ENCODE results near the gene CCDC14. TPM values are rescaled to one million over a fixed set of nuclear protein-coding genes. Genes with fewer than 3 reads are reported as not detected.

Gene CCDC14
- total RNA-seq, 1 experiment from 2014 or later, result 62.5 TPM

DNA sequence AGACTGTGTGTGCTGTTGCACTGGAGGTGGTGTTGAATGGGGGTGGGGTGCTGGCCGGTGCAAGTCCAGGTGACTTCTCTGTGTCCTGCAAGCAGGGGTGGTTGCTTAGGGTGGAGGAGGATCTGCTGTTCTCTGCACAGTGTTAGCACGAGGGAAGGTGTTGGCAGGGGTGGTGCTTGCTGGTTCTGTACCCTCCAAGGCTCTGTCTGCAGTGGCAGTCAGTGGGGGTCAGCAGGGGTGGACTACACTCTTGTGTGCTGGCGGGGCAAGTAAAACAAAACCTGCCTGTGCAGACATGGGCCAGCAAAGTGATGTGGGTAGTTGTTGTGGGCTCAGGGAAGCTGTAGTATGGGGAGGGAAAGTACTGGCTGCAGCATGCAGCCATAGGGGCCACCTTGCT, 25.4 kb upstream of the CCDC14 start:
- H2BK15ac ChIP-seq (ENCODE audit: low read depth, low read length), result no peak overlapping the region
- H3K18ac ChIP-seq (ENCODE audit: insufficient read length, low read depth, low read length), result no peak overlapping the region
- H3K79me1 ChIP-seq (ENCODE audit: insufficient read depth, low read depth, low read length, poor library complexity, severe bottlenecking), result no peaks in the 10 kb centered on the region
- H3K27ac Mint-ChIP-seq, result peak overlapping the region in 1 of 3 experiments; percentile 48; a peak in 1 of 7 replicates
- peaks cover 3 to 10% of the 10 kb centered on the region in 2 experiments; a peak in 3 of 4 replicates for H3K4me1 Mint-ChIP-seq
- no peak overlapping the region for H4K8ac ChIP-seq (replicated peaks; ENCODE audit: insufficient read length, low read depth, low read length)
- no peak overlapping the region for H3K23ac ChIP-seq (ENCODE audit: insufficient read length, low read depth, low read length)
- no peak overlapping the region for H2AFZ ChIP-seq (ENCODE audit: low read length)
- H3K14ac ChIP-seq (ENCODE audit: insufficient read depth, low read length), result no peak overlapping the region
- H3K56ac ChIP-seq (ENCODE audit: insufficient read length, low read depth, low read length), result no peak overlapping the region
- TF ChIP-seq, protein P1, sequence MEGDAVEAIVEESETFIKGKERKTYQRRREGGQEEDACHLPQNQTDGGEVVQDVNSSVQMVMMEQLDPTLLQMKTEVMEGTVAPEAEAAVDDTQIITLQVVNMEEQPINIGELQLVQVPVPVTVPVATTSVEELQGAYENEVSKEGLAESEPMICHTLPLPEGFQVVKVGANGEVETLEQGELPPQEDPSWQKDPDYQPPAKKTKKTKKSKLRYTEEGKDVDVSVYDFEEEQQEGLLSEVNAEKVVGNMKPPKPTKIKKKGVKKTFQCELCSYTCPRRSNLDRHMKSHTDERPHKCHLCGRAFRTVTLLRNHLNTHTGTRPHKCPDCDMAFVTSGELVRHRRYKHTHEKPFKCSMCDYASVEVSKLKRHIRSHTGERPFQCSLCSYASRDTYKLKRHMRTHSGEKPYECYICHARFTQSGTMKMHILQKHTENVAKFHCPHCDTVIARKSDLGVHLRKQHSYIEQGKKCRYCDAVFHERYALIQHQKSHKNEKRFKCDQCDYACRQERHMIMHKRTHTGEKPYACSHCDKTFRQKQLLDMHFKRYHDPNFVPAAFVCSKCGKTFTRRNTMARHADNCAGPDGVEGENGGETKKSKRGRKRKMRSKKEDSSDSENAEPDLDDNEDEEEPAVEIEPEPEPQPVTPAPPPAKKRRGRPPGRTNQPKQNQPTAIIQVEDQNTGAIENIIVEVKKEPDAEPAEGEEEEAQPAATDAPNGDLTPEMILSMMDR (conservative IDR thresholded peaks at IDR 0.05), result no peak
- no peak overlapping the region for H2AK5ac ChIP-seq (ENCODE audit: insufficient read length, low read length)
- H3K23me2 ChIP-seq (ENCODE audit: insufficient read length, low read depth, low read length, poor library complexity, severe bottlenecking), result no peaks in the 10 kb centered on the region
- no peak overlapping the region for H3K4me2 ChIP-seq (ENCODE audit: insufficient read depth, insufficient read length, low read length)
- no peak overlapping the region for H3T11ph ChIP-seq (ENCODE audit: low read length)
- no peaks in the 10 kb centered on the region for H3K4me1 ChIP-seq (ENCODE audit: insufficient read depth, low read length)
- no peaks in the 10 kb centered on the region for H3K36me3 Mint-ChIP-seq (ENCODE audit: insufficient read depth in 1 of 3, low read depth in 3 of 3)
- peak; percentile 27 for DNase-seq
- H2BK120ac ChIP-seq (ENCODE audit: low read depth, low read length, poor library complexity, severe bottlenecking), result no peak overlapping the region
- no peak overlapping the region for H2BK12ac ChIP-seq (ENCODE audit: insufficient read length, low read depth, low read length)
- H4K20me1 ChIP-seq (ENCODE audit: control insufficient read depth, insufficient read depth, insufficient read length), result no peaks in the 10 kb centered on the region
- no peak overlapping the region for H2BK20ac ChIP-seq (ENCODE audit: low read depth, low read length, poor library complexity, severe bottlenecking)
- H3K27me3 Mint-ChIP-seq (ENCODE audit: low read depth), result peaks cover 63% of the 10 kb centered on the region
- no peak overlapping the region for H3K9ac ChIP-seq (ENCODE audit: extremely low read depth, insufficient read length, low read length)
- H3K27me3 ChIP-seq (ENCODE audit: insufficient read depth, low read length), result peaks cover 14% of the 10 kb centered on the region; the same call in 1 of the 2 replicates
- no peak overlapping the region for H3K4me3 Mint-ChIP-seq
- H3K9me3 ChIP-seq (ENCODE audit: control insufficient read depth, low read depth, low read length), result no peaks in the 10 kb centered on the region
- WGBS (ENCODE audit: extremely low coverage, insufficient read length, low lambda C conversion rate), result no CpG with 5 or more reads among the region's 3 CpGs
- H2BK5ac ChIP-seq (ENCODE audit: insufficient read length, low read length), result no peak overlapping the region
- no peak overlapping the region for H3K4ac ChIP-seq (ENCODE audit: low read depth, low read length)
- no peaks in the 10 kb centered on the region for H3K79me2 ChIP-seq (ENCODE audit: insufficient read depth, low read length)
- H4K5ac ChIP-seq (ENCODE audit: insufficient read length, low read depth, low read length), result no peak overlapping the region
- H4K91ac ChIP-seq (ENCODE audit: insufficient read length, low read depth, low read length), result no peak overlapping the region
- no peaks in the 10 kb centered on the region for H3K9me3 Mint-ChIP-seq
- H3K27ac ChIP-seq (ENCODE audit: insufficient read length, low read depth, low read length), result no peak overlapping the region

Measured in H9 (cell line).